Esophagus (tissue), 2 donors: ENCODE data around the gene EIPR1. TPM values are rescaled to one million over a fixed set of nuclear protein-coding genes. Genes with fewer than 3 reads are reported as not detected.
A peak's percentile ranks its signal among the peaks of the same experiment; 100 is the strongest.

ENCODE experiments used
- H3K27ac ChIP-seq, 2 donors: one replicate each; pipeline ENCODE4 v1.5.1; 2013; ENCODE audit warnings: low read depth in 2 of 2, mild to moderate bottlenecking in 2 of 2, inconsistent platforms in 1 of 2, low read length in 1 of 2, moderate library complexity in 1 of 2
- H3K27me3 ChIP-seq, 2 donors: one replicate each; pipeline ENCODE4 v1.6.1; 2013; ENCODE audit warnings: low read length in 2 of 2, control low read depth in 1 of 2, mild to moderate bottlenecking in 1 of 2; ENCODE audit not compliant: insufficient read depth in 2 of 2, control insufficient read depth in 1 of 2
- H3K36me3 ChIP-seq, 2 donors: one replicate each; pipeline ENCODE4 v1.6.1; 2013; ENCODE audit warnings: low read length in 1 of 2; ENCODE audit not compliant: control insufficient read depth in 2 of 2, insufficient read depth in 2 of 2
- H3K4me1 ChIP-seq, 2 donors: one replicate each; pipeline ENCODE4 v1.6.1; 2013; ENCODE audit warnings: low read length in 1 of 2; ENCODE audit not compliant: control insufficient read depth in 2 of 2, insufficient read depth in 2 of 2
- H3K4me3 ChIP-seq, 2 donors: one replicate each; pipeline ENCODE4 v1.5.1; 2013; ENCODE audit warnings: low read length in 2 of 2, mild to moderate bottlenecking in 2 of 2, low read depth in 1 of 2, moderate library complexity in 1 of 2
- H3K9me3 ChIP-seq, 2 donors: one replicate each; pipeline ENCODE4 v1.6.1; 2013; ENCODE audit warnings: mild to moderate bottlenecking in 2 of 2, low read depth in 1 of 2, low read length in 1 of 2, moderate library complexity in 1 of 2; ENCODE audit not compliant: control insufficient read depth in 2 of 2, insufficient read depth in 1 of 2
- WGBS, 2 donors: extraction: QIAGEN DNeasy Blood & Tissue Kit; methylation state at CpG; one replicate each; pipeline ENCODE4 v1.1.7; 2013; 5-methylcytosine and 5-hydroxymethylcytosine counted together
- polyA plus RNA-seq, 2 donors: library from polyadenylated mRNA; stranded (reverse); fragments of 200-250 nt; gene quantifications; one replicate each; pipeline ENCODE4 v1.2.3, GENCODE V29; 2013
- donor health status: healthy with polysubstance abuse.
- donor health status: Bipolar disorder and iron deficiency.

Gene EIPR1
- polyA plus RNA-seq, 2 donors: 8.2 to 22.8 TPM

GRCh38 chr2:3241971-3242746 lies 135.5 kb downstream of the EIPR1 start:
- peaks cover 0 to 3% of the 10 kb centered on the region in 2 donors for H3K9me3 ChIP-seq
- H3K27ac ChIP-seq: no peak overlapping the region
- H3K27me3 ChIP-seq: no peaks in the 10 kb centered on the region
- H3K36me3 ChIP-seq: peaks cover 0 to 7% of the 10 kb centered on the region in 2 donors
- WGBS, 2 donors: 86 to 91% methylated on average over 21 to 23 of the region's 25 CpGs
- no peak overlapping the region for H3K4me3 ChIP-seq
- no peaks in the 10 kb centered on the region for H3K4me1 ChIP-seq

DNA sequence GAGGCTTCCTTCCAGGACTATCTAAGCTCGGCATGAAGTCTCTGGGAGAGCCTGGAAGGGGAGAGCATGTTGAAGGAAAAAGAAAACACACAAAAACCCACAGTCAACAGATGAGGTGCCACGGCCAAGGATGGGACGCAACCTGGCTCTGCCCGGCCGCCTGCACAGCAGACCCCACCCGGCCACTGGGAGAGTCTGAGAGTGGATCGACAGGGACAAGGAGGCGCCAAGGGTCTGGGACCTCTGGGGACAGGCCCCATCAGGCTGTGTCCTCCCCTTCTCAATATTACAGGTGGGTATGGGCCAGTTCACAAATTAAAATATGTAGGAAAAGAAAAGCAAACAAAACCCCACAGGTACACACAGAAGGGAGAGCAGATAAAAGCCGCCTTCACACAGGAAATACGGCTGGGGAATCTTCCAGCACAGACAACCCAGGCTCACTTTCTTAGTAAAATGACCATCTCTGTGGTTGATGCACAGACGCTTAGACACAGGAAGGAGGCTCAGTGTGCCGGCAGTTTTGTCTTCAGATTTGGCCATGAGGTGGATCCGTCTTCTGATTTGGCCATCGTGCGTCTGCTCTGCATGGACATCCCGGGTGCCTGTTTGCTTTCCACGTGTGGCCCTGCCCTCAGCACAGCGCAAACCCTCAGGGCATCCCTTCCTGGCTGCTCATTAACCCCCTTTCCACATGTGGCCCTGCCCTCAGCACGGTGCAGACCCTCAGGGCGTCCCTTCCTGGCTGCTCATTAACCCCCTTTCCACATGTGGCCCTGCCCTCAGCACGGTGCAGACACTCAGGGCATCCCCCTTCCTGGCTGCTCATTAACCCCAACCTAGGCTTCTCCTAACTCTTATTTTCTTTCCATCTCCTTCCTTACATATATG lies 138.4 kb downstream of the EIPR1 start:
- Histone ChIP-seq H3K36me3 (peaks cover 0 to 7% of the 10 kb centered on the region in 2 donors), H3K4me3 (no peak overlapping the region), H3K9me3 (peaks cover 0 to 3% of the 10 kb centered on the region in 2 donors), H3K27ac (no peak overlapping the region), H3K4me1 (peaks cover 0 to 7% of the 10 kb centered on the region in 2 donors), H3K27me3 (no peaks in the 10 kb centered on the region)
- WGBS, 2 donors: 68 to 70% methylated on average over 21 of the region's 21 CpGs

DNA sequence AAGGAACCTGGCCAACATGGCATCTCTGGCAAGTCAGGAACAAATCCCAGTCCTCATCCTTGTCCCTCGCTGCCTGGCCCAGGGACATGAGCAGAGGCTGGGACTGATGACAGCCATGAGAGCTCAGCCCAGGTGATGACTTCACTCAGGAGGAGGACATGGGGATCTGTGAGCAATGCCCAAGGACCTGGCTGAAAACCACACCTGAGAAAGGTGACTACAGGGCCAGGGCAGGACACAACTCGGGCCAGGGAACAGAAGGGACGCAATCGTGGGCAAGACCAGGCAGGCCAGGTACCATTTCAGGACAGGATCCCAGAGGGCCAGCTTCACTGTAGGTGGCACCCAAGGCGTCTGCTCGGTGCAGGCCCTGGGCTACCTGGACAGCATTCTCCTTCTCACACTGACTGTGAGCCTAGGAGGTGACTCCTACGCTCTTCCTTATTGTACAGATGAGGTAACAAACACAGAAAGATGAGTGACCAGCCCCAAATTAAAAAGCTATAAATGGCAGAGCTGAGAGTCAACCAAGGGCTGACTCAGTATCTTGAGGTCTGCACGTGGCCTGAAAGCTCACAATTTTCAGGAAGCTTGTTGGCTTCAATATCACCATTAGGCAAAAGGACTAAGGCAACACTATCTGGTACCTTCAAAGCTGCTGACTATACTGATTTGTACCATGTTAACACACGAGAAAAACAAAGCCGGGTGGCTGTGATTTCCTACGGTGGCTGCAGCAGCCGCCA lies 141.1 kb downstream of the EIPR1 start:
- Histone ChIP-seq H3K4me3 (no peak overlapping the region), H3K27ac (peak overlapping the region; percentile 6 to 22), H3K9me3 (peaks cover 0 to 3% of the 10 kb centered on the region in 2 donors), H3K4me1 (peaks cover 0 to 7% of the 10 kb centered on the region in 2 donors), H3K27me3 (no peaks in the 10 kb centered on the region), H3K36me3 (peaks cover 0 to 6% of the 10 kb centered on the region in 2 donors)
- WGBS, 2 donors: 81 to 85% methylated on average over 12 of the region's 12 CpGs

- 60 to 71% methylated on average over 2 of the region's 2 CpGs for WGBS, 2 donors
- peaks cover 0 to 3% of the 10 kb centered on the region in 2 donors for H3K9me3 ChIP-seq
- H3K27ac ChIP-seq: no peak overlapping the region
- no peak overlapping the region for H3K4me3 ChIP-seq
- no peaks in the 10 kb centered on the region for H3K27me3 ChIP-seq
- H3K36me3 ChIP-seq: peaks cover 0 to 6% of the 10 kb centered on the region in 2 donors
- peaks cover 0 to 7% of the 10 kb centered on the region in 2 donors for H3K4me1 ChIP-seq
Measured at GRCh38 chr2:3233877-3234276, 143.7 kb downstream of the EIPR1 start.

DNA sequence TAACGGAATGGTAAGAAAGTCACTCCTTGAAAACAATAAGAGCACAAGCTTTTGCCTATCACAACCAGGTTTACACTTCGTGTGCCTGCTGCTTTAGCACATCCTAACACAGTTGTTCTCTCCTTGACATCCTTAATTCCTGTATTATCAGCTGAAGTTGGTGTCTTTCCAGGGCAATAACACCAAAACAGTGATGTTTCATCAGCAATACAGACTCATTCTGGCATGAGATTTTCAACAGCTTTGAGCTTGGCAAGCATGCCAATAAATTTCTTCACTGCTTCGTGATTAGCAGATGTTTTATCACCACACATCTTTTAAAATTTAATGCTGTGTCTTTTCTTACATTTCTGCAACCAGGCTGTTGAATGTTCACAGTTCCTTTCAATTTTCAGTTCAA lies 148.4 kb downstream of the EIPR1 start:
- H3K4me1 ChIP-seq: no peaks in the 10 kb centered on the region
- H3K27me3 ChIP-seq: no peaks in the 10 kb centered on the region
- no peaks in the 10 kb centered on the region for H3K9me3 ChIP-seq
- H3K27ac ChIP-seq: no peak overlapping the region
- no peak overlapping the region for H3K4me3 ChIP-seq
- peaks cover 0 to 3% of the 10 kb centered on the region in 2 donors for H3K36me3 ChIP-seq
- WGBS, 2 donors: 85 to 90% methylated on average over 3 of the region's 3 CpGs

DNA sequence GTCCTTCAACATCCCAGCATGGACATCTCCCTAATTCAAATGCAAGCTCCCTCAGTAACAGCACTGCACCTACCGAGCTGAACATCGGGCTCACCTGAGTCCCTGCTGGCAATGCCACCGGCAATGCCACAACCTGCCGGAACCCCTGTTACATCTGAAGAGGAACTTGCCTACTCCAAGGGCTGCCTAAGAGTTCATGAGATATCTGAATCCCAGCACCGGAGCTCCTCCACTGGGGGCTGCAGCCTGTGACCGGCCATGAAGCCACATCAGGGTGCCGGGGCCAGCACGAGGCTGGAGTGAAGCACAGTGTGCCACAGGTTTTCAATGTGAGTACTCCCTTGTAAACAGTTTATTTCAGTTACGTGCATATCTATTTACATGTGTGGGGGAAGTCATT lies 152.9 kb downstream of the EIPR1 start:
- WGBS, 2 donors: 86 to 87% methylated on average over 9 of the region's 9 CpGs
- no peaks in the 10 kb centered on the region for H3K4me1 ChIP-seq
- H3K36me3 ChIP-seq: no peaks in the 10 kb centered on the region
- no peak overlapping the region for H3K4me3 ChIP-seq
- H3K27me3 ChIP-seq: no peaks in the 10 kb centered on the region
- no peak overlapping the region for H3K27ac ChIP-seq
- peaks cover 0 to 4% of the 10 kb centered on the region in 2 donors for H3K9me3 ChIP-seq

DNA sequence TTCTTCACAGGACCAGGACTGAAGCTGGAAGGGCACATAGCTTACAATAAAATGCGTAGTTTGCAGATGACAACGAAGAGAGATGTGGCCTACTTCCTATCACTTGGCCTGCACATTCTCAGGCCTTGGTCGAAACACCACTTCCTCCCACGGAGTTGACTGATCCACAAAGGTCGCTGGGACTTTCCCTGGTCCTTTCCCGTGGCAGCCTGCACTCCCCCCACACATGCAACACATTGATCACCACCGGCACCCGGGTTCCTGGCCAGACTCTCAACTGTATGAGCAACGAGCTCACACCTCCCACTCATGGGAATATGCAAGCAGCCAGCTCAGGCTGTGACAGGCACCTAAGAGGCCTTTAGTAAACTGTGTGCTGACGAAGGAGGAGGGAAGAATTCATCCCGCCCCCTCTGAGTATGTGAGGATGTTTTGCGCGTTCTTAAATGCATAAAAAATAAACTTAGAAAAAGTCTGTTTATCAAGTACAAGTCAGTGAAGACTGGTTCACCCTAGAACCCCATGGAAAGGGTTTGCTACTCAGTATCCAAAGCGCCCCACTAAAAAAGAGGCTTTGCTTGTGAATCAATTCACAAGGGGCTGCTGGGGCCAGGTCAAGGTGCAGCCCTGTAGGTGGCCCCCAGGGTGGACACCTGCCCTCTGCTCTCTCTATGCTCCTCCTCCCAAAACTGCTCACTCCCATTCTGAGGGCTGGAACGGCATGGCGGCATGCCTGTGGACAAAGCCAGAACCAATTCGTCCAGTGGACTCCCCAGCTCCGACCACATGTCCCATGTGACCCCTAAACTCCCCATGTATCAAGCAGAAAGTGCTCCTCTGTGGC lies 154.3 kb downstream of the EIPR1 start:
- no peaks in the 10 kb centered on the region for H3K36me3 ChIP-seq
- WGBS, 2 donors: 78% methylated on average over 18 of the region's 18 CpGs
- H3K9me3 ChIP-seq: peaks cover 0 to 4% of the 10 kb centered on the region in 2 donors
- no peaks in the 10 kb centered on the region for H3K27me3 ChIP-seq
- H3K27ac ChIP-seq: peak overlapping the region in 1 of 2 donors; percentile 13
- no peaks in the 10 kb centered on the region for H3K4me1 ChIP-seq
- H3K4me3 ChIP-seq: no peak overlapping the region

- no peak overlapping the region for H3K4me3 ChIP-seq
- H3K27ac ChIP-seq: no peak overlapping the region
- no peaks in the 10 kb centered on the region for H3K4me1 ChIP-seq
- peaks cover 0 to 4% of the 10 kb centered on the region in 2 donors for H3K9me3 ChIP-seq
- no peaks in the 10 kb centered on the region for H3K36me3 ChIP-seq
- no peaks in the 10 kb centered on the region for H3K27me3 ChIP-seq
- WGBS, 2 donors: 73 to 80% methylated on average over 9 of the region's 9 CpGs
Measured at GRCh38 chr2:3222636-3223035, 155.0 kb downstream of the EIPR1 start.
